ENCODE measurements around the gene NMT1. TPM values are rescaled to one million over a fixed set of nuclear protein-coding genes. Genes with fewer than 3 reads are reported as not detected.

The NMT1 gene
- total and polyA plus RNA-seq, 2 of the 13 experiments (the other 11 are each of a cell fraction or from before 2014, with no cell fraction given) = 75.7 to 142 TPM

GRCh38 chr17:45113424-45113754, 52.3 kb downstream of the NMT1 start (continued):
- TF ChIP-seq NCOR1 (IDR thresholded peaks at IDR 0.05; ENCODE audit: borderline replicate concordance, low read length) (0 out of 2 replicates have a peak, but pooled peaks have one; percentile 59), THRA (CRISPR knock-in tag; IDR thresholded peaks at IDR 0.05; ENCODE audit: borderline replicate concordance) (peak; percentile 89; the same call in 1 of the 2 replicates), ZZZ3 (CRISPR knock-in tag; IDR thresholded peaks at IDR 0.05; ENCODE audit: borderline replicate concordance) (no peak), RNF2 (conservative IDR thresholded peaks at IDR 0.05; ENCODE audit: low read depth) (no peak), ZUFSP (CRISPR knock-in tag; IDR thresholded peaks at IDR 0.05; ENCODE audit: borderline replicate concordance) (no peak), ZBTB40 (IDR thresholded peaks at IDR 0.05) (no peak), ZBTB40 (CRISPR knock-in tag; IDR thresholded peaks at IDR 0.05) (no peak), ETV5 (CRISPR knock-in tag; IDR thresholded peaks at IDR 0.05; ENCODE audit: borderline replicate concordance) (0 out of 2 replicates have a peak, but pooled peaks have one; percentile 11), RFX5 (IDR thresholded peaks at IDR 0.05; ENCODE audit: low read depth, low read length) (no peak), MBD4 (IDR thresholded peaks at IDR 0.05; ENCODE audit: borderline replicate concordance, low read length) (no peak), TGIF2 (CRISPR knock-in tag; IDR thresholded peaks at IDR 0.05) (no peak), RARA (CRISPR knock-in tag; IDR thresholded peaks at IDR 0.05) (peak; percentile 93), IRF9 (CRISPR knock-in tag; IDR thresholded peaks at IDR 0.05; ENCODE audit: borderline replicate concordance) (0 out of 2 replicates have a peak, but pooled peaks have one; percentile 20), SALL1 (CRISPR knock-in tag; IDR thresholded peaks at IDR 0.05) (peak; percentile 57; the same call in 1 of the 2 replicates), ZSCAN21 (CRISPR knock-in tag; IDR thresholded peaks at IDR 0.05; ENCODE audit: borderline replicate concordance) (no peak)
- TF ChIP-seq, protein P1, sequence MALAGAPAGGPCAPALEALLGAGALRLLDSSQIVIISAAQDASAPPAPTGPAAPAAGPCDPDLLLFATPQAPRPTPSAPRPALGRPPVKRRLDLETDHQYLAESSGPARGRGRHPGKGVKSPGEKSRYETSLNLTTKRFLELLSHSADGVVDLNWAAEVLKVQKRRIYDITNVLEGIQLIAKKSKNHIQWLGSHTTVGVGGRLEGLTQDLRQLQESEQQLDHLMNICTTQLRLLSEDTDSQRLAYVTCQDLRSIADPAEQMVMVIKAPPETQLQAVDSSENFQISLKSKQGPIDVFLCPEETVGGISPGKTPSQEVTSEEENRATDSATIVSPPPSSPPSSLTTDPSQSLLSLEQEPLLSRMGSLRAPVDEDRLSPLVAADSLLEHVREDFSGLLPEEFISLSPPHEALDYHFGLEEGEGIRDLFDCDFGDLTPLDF (CRISPR knock-in tag; IDR thresholded peaks at IDR 0.05) = no peak

Measured in HepG2 (cell line).